ENCODE data around the gene ZNF225.
A peak's percentile ranks its signal among the peaks of the same experiment; 100 is the strongest.
"Not testable (repeated sequence)": the region's sequence is repeated elsewhere in the genome, so short reads cannot be mapped to it uniquely, and the experiment has no call there.

ZNF225 gene

DNA sequence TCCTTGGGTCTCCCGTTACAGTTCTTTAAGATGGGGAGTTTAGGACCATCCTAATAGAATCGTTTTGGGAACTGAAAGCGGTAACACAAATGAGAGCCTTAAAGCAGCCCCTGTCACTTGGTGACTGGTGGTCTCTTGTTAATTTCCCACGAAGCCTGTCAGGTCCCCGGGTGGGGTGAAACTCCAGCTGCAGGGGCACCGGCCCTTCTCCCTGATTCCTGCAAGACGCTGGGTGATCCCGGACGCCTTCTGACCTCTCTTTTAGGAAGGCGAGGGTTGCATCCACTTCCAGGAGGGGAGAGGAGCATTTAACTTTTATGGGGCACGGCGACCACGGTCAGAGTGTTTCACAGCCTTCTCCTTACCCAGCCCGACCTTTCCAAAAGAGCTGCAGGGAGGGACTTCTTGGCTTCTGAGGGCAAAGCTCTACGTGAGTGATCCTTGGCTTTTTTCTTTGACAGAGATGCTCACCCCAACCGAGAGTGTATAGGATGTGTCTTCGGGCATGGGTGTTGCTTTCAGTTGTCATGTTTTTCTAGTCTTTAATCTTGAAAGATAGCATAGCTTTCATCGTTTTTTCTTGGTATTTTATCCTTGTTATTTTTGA is 688 bp downstream of the ZNF225 start:
- no peak for DNase-seq (ENCODE audit: low read depth)
- TF ChIP-seq, protein P1, sequence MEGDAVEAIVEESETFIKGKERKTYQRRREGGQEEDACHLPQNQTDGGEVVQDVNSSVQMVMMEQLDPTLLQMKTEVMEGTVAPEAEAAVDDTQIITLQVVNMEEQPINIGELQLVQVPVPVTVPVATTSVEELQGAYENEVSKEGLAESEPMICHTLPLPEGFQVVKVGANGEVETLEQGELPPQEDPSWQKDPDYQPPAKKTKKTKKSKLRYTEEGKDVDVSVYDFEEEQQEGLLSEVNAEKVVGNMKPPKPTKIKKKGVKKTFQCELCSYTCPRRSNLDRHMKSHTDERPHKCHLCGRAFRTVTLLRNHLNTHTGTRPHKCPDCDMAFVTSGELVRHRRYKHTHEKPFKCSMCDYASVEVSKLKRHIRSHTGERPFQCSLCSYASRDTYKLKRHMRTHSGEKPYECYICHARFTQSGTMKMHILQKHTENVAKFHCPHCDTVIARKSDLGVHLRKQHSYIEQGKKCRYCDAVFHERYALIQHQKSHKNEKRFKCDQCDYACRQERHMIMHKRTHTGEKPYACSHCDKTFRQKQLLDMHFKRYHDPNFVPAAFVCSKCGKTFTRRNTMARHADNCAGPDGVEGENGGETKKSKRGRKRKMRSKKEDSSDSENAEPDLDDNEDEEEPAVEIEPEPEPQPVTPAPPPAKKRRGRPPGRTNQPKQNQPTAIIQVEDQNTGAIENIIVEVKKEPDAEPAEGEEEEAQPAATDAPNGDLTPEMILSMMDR (conservative IDR thresholded peaks at IDR 0.05; ENCODE audit: low read depth, low read length): no peak
- H3K4me3 ChIP-seq (ENCODE audit: low read depth, low read length): peak overlapping the region; percentile 87

DNA sequence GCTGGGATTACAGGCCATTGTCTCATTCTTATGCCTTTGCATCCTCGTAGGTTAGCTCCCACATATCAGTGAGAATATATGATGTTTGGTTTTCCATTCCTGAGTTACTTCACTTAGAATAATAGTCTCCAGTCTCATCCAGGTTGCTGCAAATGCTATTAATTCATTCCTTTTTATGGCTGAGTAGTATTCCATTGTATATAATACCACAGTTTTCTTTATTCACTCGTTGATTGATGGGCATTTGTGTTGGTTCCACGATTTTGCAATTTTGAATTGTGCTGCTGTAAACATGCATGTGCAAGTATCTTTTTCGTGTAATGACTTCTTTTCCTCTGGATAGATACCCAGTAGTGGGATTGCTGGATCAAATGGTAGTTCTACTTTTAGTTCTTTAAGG is 8.0 kb downstream of the ZNF225 start:
- not testable (repeated sequence) for DNase-seq (ENCODE audit: low read depth); H3K4me3 ChIP-seq (ENCODE audit: low read depth, low read length)

DNA sequence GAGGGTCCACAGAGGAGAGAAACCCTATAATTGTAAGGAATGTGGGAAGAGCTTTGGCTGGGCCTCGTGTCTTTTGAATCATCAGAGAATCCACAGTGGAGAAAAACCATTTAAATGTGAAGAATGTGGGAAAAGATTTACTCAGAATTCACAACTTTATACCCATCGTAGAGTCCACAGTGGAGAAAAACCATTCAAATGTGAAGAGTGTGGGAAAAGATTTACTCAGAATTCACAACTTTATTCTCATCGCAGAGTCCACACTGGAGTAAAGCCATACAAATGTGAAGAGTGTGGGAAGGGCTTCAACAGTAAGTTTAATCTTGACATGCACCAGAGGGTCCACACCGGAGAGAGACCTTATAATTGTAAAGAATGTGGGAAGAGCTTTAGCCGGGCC is 18.8 kb downstream of the ZNF225 start:
- TF ChIP-seq, protein P1 (conservative IDR thresholded peaks at IDR 0.05; ENCODE audit: low read depth, low read length): no peak
- H3K4me3 ChIP-seq (ENCODE audit: low read depth, low read length): no peak overlapping the region
- DNase-seq (ENCODE audit: low read depth): no peak

DNA sequence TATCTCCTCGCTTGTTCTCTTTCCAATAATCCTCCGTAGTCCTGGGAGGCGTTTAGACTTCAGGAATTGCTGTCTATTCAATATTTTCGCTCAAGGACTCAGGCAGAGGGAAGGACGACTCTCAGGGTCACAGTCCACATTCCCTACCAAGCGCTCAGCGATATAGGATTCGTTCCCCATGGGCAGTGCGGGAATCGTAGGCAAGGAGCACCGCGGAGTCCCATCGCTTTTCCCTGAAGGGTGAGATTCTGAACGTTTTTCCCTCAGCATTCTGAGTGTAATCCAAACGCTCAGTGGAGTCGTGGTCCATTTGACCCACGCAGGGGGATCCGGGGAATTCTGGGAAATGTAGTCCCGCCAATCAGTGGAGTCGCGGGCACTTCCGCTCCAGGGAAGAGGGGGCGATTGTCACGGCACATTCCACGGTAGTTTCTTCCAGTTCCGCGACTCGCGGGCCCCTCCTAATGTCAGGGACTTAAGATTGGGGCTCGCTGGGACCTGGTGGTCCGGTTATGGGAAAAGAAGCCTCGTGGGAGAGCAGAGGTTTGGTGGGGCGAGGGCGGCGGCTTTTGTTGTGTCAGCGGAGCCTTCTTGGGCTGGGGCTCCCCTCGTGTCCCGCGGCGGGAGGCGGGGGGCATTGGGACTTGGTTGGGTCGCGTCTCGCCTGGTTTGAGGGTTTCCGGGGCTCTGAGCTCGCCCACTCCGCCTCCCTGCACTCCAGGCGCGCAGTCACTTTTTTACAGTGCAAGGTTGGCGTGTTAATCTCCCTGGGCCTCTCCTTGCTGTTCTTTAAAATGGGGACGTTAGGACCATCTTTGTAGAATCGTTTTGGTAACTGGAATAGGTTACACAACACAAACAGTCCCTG is 28.2 kb downstream of the ZNF225 start, which contains the start of gene ZNF234:
Gene ZNF234, plus strand, starts transcription at position 364 of the 868 bp plus-strand sequence. CDS start 3,079 bp downstream, outside the sequence.
- TF ChIP-seq, protein P1 (conservative IDR thresholded peaks at IDR 0.05; ENCODE audit: low read depth, low read length): no peak
- peak; percentile 82 for DNase-seq (ENCODE audit: low read depth)
- H3K4me3 ChIP-seq (ENCODE audit: low read depth, low read length): peak within 1 kb of the TSS; percentile 90

DNA sequence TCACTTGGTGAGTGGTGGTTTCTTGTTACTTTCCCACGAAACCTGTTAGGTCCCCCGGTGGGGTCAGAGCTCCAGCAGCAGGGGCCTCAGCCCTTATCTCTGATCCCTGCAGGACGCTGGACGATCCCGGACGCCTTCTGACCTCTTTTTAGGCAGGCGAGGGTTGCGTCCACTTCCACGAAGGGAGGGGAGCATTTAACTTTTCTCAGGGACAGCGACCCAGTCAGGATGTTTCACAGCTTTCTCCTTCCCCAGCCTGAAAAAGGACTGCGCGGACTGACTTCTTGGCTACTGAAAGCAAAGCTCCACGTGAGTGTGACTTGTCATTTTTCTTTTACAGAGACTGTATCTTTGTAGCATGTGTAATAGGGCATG is 28.8 kb downstream of the ZNF225 start:
- peak; percentile 45 for DNase-seq (ENCODE audit: low read depth)
- peak overlapping the region; percentile 90 for H3K4me3 ChIP-seq (ENCODE audit: low read depth, low read length)
- TF ChIP-seq, protein P1 (conservative IDR thresholded peaks at IDR 0.05; ENCODE audit: low read depth, low read length): no peak

GRCh38 chr19:44149776-44150175 is 36.6 kb downstream of the ZNF225 start:
- DNase-seq (ENCODE audit: low read depth): no peak
- TF ChIP-seq, protein P1 (conservative IDR thresholded peaks at IDR 0.05; ENCODE audit: low read depth, low read length): no peak
- H3K4me3 ChIP-seq (ENCODE audit: low read depth, low read length): no peak overlapping the region

GRCh38 chr19:44151491-44151890 is 38.3 kb downstream of the ZNF225 start:
- no peak overlapping the region for H3K4me3 ChIP-seq (ENCODE audit: low read depth, low read length)
- no peak for DNase-seq (ENCODE audit: low read depth)
- TF ChIP-seq, protein P1 (conservative IDR thresholded peaks at IDR 0.05; ENCODE audit: low read depth, low read length): no peak
